Measurements from ENCODE around the gene LURAP1L. TPM values are rescaled to one million over a fixed set of nuclear protein-coding genes. Genes with fewer than 3 reads are reported as not detected.

The LURAP1L gene
- total RNA-seq, 2 donors from 2014 or later: 26.6 to 29.8 TPM

DNA sequence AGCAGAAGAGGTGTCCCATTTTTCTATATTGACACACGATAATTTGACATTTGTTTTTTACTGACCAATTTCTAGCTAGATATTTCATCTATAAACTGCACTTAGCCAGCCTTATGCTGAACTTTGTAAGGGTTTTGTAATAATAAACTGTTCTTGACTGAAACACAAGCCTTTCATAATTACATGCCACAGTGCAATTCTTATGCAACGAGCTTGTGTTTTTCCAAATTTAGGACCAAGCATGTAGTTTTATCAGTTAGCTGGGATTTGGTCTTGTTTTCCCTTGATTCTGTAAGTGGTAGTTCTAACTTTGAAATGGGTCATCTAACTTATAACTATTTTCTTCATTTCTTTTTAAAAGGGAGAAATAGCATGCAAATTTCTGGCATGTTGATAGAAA is 1.3 kb upstream of the LURAP1L start:
- intact Hi-C loops (cut with DNase I, micrococcal nuclease): no loop called here
- DNase-seq: no peak
- no peak for ATAC-seq

GRCh38 chr9:12775679-12776512 is 1.1 kb downstream of the LURAP1L start:
- peak; percentile 90 for ATAC-seq
- peak in 1 of 2 donors; percentile 73 for DNase-seq
- intact Hi-C loops (cut with DNase I, micrococcal nuclease): loop anchor here in 1 of 2 donors (5.0 kb wide), 1 partner anchor 106 kb away; no protein-coding TSS in a partner anchor

DNA sequence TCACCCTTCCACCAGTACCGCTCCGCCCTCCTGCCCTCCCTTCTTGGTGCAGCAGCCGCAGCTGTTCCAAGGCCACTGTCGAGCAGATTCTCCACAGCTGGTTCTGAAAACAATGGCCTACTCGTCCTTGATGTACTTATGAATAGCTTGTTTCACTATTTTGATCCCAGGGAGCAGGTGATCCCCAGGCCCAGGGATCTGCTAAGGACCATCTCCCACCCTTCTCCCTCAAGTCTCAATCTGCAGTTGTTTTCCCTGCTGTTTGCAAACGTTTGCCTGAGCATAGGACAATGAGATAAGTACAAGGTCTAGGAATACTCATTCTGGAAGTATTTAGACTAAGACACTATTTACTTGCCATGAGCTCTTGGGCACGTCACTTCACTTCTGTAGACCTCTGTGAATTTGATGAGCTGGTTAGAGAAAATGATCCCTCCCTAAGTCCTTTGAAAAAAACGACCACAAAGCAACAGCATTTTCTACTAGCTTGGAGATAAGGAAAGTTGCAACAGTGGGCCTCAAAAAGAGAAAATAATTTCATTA is 1.8 kb downstream of the LURAP1L start:
- intact Hi-C loops (cut with DNase I, micrococcal nuclease): loop anchor here in 1 of 2 donors (5.0 kb wide), 1 partner anchor 106 kb away; no protein-coding TSS in a partner anchor
- DNase-seq (peak; percentile 87 to 94), ATAC-seq (peak; percentile 11)

DNA sequence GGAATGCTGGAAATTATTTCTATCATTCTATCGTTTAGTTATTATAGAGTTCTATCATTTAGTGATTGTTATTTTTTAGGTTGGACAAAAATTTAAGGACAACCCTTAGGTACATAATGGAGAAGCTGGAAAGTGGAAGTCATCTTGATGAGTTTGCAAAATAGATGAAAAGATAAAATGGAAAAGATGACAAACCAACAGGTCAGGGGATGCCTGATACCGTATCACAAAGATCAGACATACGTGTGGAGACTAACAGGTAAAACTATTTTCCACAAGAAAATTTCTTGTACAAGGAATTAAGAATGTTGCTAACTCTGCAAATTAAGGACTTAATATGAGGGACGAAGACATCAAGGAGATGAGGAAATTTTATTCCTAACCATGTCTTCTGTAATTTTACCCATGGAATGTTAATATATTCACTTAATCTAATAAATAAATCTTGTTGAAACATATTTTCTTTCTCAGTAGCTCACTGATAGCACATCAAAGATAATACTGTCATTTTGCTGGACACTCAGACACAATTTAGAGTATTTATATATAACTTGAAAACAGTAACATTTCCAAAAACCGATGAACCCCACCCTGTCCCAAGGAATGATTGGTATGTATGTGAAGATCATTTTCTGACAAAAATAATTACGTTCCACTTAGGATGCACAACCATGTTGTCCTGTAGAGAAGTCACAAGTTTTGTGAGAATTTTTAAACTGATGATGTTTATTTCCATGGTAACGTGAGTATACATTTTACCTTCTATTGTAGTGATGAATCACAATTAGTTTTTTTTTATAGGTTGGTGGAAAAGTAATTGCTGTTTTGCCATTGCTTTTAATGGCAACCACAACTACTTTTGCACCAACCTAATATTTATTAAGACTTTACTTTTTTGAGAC is 2.6 kb downstream of the LURAP1L start:
- no peak for ATAC-seq
- intact Hi-C loops (cut with DNase I, micrococcal nuclease): loop anchor here in 1 of 2 donors (5.0 kb wide), 1 partner anchor 105 kb away; no protein-coding TSS in a partner anchor
- DNase-seq: no peak

GRCh38 chr9:12778389-12778788 is 3.6 kb downstream of the LURAP1L start:
- intact Hi-C loops (cut with DNase I, micrococcal nuclease): loop anchor here in 1 of 2 donors (5.0 kb wide), 1 partner anchor 104 kb away; no protein-coding TSS in a partner anchor
- ATAC-seq (no peak), DNase-seq (no peak)

GRCh38 chr9:12781226-12781733 is 6.5 kb downstream of the LURAP1L start:
- DNase-seq: no peak
- ATAC-seq: no peak
- intact Hi-C loops (cut with DNase I, micrococcal nuclease): loop anchor here in 1 of 2 donors (5.0 kb wide), 1 partner anchor 36 kb away; no protein-coding TSS in a partner anchor

DNA sequence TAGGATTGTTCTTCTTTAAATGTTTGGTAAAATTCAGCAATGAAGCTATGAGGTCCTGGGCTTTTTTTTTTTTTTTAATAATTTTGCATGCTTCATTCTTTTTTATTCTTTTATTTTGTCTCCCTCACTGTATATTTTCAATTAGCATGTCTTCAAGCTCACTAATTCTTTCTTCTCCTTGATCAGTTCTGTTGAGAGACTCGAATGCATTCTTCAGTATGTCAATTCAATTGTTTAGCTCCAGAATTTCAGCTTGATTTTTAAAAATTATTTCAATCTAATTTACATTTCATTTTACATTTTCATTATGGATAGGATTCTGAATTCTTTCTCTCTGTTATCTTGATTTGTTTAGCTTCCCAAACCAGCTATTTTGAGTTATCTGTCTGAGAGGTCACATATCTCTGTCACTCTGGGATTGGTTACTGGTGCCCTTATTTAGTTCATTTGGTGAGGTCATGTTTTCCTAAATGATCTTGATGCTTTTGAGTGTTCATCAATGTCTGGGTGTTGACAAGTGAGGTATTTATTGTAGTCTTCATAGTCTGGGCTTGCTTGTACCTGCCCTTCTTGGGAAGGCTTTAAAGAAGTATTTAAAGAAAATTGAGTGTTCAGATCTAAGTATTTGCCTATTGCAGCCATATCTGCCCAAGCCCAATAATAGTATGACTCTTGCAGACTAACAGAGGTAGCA is 9.1 kb downstream of the LURAP1L start:
- DNase-seq (no peak), ATAC-seq (no peak)
- intact Hi-C loops (cut with DNase I, micrococcal nuclease): loop anchor here in 1 of 2 donors (5.0 kb wide), 1 partner anchor 33 kb away; no protein-coding TSS in a partner anchor

GRCh38 chr9:12784461-12785259 is 9.8 kb downstream of the LURAP1L start:
- ATAC-seq (peak; percentile 82), DNase-seq (peak in 1 of 2 donors; percentile 50)
- intact Hi-C loops (cut with DNase I, micrococcal nuclease): loop anchor here in 1 of 2 donors (5.0 kb wide), 1 partner anchor 33 kb away; no protein-coding TSS in a partner anchor

- peak; percentile 58 to 87 for DNase-seq
- ATAC-seq: peak; percentile 84
Observed at GRCh38 chr9:12785260-12785770, 10.5 kb downstream of the LURAP1L start.

GRCh38 chr9:12785941-12786340 is 11.1 kb downstream of the LURAP1L start:
- ATAC-seq (no peak), DNase-seq (no peak)
- intact Hi-C loops (cut with DNase I, micrococcal nuclease): no loop called here

More at GRCh38 chr9:12785260-12785770, 10.5 kb downstream of the LURAP1L start:
- intact Hi-C loops (cut with DNase I, micrococcal nuclease): no loop called here

GRCh38 chr9:12790001-12790400 is 15.2 kb downstream of the LURAP1L start:
- ATAC-seq (no peak), DNase-seq (no peak)
- intact Hi-C loops (cut with DNase I, micrococcal nuclease): no loop called here

DNA sequence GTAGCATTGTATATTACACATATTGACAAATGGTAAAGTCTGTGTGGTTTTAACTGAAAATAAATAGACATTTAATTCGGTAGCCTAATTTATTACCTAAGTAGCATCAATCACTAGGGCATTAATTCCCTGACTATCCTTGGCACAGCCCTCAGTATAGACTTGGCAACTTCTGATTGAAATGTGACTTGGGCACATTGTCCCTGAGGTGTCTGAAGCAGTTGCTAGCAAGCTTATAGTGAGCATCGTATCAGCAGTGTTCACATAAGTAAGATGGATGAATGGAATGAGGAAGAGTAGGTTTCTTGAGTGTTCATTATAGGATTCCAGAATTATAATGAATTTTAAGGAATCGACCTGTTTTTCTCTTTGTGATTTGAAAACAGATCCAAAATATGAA is 16.1 kb downstream of the LURAP1L start:
- DNase-seq (no peak), ATAC-seq (no peak)
- intact Hi-C loops (cut with DNase I, micrococcal nuclease): no loop called here

GRCh38 chr9:12794101-12794799 is 19.4 kb downstream of the LURAP1L start:
- no peak for ATAC-seq
- intact Hi-C loops (cut with DNase I, micrococcal nuclease): no loop called here

GRCh38 chr9:12796601-12797000 is 21.8 kb downstream of the LURAP1L start:
- ATAC-seq: no peak
- intact Hi-C loops (cut with DNase I, micrococcal nuclease): no loop called here
- DNase-seq: no peak

More at GRCh38 chr9:12794101-12794799, 19.4 kb downstream of the LURAP1L start:
- DNase-seq: no peak

DNA sequence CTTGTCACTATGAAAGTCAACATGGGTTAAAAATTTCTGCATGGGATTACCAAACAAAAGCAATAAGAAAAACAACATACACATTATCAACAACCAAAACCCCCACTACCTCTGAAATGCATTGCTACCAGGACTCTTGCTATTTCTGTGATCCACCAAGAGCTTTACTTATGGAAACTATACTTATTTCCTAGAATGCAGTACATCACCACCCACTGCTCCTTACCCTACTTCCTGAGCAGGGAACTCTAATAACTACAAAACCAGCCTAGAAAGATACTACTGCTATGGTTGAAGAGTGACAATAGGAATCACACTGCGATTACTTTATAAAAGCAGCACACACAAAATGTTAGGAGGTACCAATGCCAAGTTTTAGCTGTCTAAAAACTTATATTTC is 22.2 kb downstream of the LURAP1L start:
- DNase-seq: no peak
- no peak for ATAC-seq
- intact Hi-C loops (cut with DNase I, micrococcal nuclease): no loop called here

DNA sequence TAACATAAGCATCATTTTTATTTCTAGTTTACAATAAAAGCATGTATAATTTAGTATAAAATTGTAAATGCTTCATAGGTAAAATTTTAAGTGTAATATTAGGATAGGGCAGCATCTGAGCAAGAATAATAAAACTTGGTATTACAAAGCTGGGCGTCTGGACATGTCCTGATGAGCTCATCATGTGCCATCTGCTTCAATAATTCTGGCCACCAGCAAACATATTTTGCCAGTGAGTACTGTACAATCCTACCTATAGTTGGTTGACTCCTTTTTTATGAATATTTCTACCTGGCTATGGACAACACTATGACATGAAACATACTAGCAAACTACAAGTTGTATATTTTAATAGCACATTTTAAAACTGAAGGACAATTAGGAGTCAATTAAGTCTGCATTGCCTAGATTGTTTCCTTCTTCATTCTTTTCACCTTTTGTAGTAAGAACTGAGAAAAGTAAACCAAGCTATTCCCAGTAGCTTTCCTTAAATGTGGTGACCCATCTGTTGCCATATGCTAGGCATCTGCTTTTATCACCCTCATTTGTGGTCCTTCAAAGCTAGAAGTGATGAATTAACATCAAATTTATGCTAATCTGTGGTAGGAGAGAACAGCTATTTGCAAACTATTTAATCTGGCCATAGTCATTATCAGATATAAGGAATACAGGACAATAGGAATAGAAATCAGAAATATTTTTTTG is 23.4 kb downstream of the LURAP1L start:
- DNase-seq: no peak
- intact Hi-C loops (cut with DNase I, micrococcal nuclease): no loop called here
- ATAC-seq: no peak

Data from left colon (tissue), 2 donors.